Ovary (tissue), 9 donors: ENCODE data around the gene ANO2. TPM values are rescaled to one million over a fixed set of nuclear protein-coding genes. Genes with fewer than 3 reads are reported as not detected.

Experiments used
- DNase-seq, 5 donors: peaks; one replicate each; pipeline ENCODE4 v3.0.0-alpha.2; 2019 to 2020
- H3K27ac ChIP-seq, 2 donors: fragments of 200-600 bp; one replicate each; pipeline versions ENCODE4 v1.5.1 to v1.8.0; 2019 to 2022
- H3K27me3 ChIP-seq: fragments of 200-600 bp; one replicate; pipeline ENCODE4 v1.8.0; 2022
- H3K36me3 ChIP-seq: fragments of 200-600 bp; sonication (generic); one replicate; pipeline ENCODE4 v1.5.1; 2019
- H3K4me1 ChIP-seq: one replicate; pipeline ENCODE4 v1.8.1; 2013; ENCODE audit warnings: mild to moderate bottlenecking, moderate library complexity; ENCODE audit not compliant: insufficient read depth
- H3K4me3 ChIP-seq: fragments of 200-600 bp; sonication (generic); one replicate; pipeline ENCODE4 v1.5.1; 2017
- H3K9me3 ChIP-seq, 2 donors: fragments of 200-600 bp in 1 of 2; sonication (generic) in 1 of 2; one replicate each; pipeline versions ENCODE4 v1.5.1 to v1.8.1; 2013 to 2019; ENCODE audit warnings: mild to moderate bottlenecking in 1 of 2, moderate library complexity in 1 of 2
- EP300 ChIP-seq: sonication (generic); formaldehyde crosslinking; IDR thresholded peaks from one replicate; pipeline ENCODE4 v1.6.1; 2017; ENCODE audit warnings: antibody characterized with exemption
- POLR2A ChIP-seq: fragments of 450-650 bp; IDR thresholded peaks from one replicate; pipeline ENCODE4 v1.6.1; 2017; ENCODE audit warnings: antibody characterized with exemption, mild to moderate bottlenecking, moderate library complexity
- WGBS, 3 donors: extraction: QIAGEN DNeasy Blood & Tissue Kit in 1 of 3; methylation state at CpG; one replicate each; pipeline versions ENCODE4 v1.1.5 to v1.1.7; 2013 to 2017; 5-methylcytosine and 5-hydroxymethylcytosine counted together
- intact Hi-C, 4 donors: fragments of 100-400 bp; cut with DNase I; formaldehyde crosslinking; loops; one replicate each; pipeline versions ENCODE4 v1.11.0 to v1.15.1; 2022 to 2023
- polyA plus RNA-seq, 2 donors: library from polyadenylated mRNA; stranded (reverse); fragments of 200-250 nt in 1 of 2; fragments of 350-450 nt in 1 of 2; fragmentation: Illumina TruSeq in 1 of 2; extraction: RNeasy Lipid Tissue Mini Kit (QIAGEN cat#74804) in 1 of 2; gene quantifications; one replicate each; pipeline ENCODE4 v1.2.3, GENCODE V29; 2013 to 2014
- total RNA-seq, 7 donors: library from RNA; depleted of rRNA in 2 of 7; stranded (reverse); fragments of >200 nt in 2 of 7; fragmentation: NEBNext Ultra II Directional in 3 of 7; extraction: Animal tissue kit (Norgen Biotek cat#: 25700) in 3 of 7; gene quantifications; one replicate each; pipeline versions ENCODE4 v1.1.0 to v1.2.4, GENCODE V29; 2016 to 2023
- TF ChIP-seq, protein P1 (sequence below), 3 donors: fragments of 450-650 bp in 2 of 3; fragments of 200-600 bp in 1 of 3; IDR thresholded peaks; one replicate each; pipeline versions ENCODE4 v1.5.1 to v1.8.0; 2016 to 2022; ENCODE audit warnings: antibody characterized with exemption in 3 of 3, mild to moderate bottlenecking in 1 of 3
- donor health status: DM: no; HTN: no; CAD: no; lungs with moderate emphysema.
- donor health status: DM: no; HTN: no; CAD: no.
- donor health status: Bipolar disorder and iron deficiency.
- donor health status: DM: yes; HTN: yes; CAD: no.
- donor health status: DM: no; HTN: no; CAD: no.
- donor health status: DM: yes; HTN: yes; CAD: no.

The ANO2 gene
- total and polyA plus RNA-seq, 9 donors, result 3.0 to 6.7 (median 3.3) TPM

DNA sequence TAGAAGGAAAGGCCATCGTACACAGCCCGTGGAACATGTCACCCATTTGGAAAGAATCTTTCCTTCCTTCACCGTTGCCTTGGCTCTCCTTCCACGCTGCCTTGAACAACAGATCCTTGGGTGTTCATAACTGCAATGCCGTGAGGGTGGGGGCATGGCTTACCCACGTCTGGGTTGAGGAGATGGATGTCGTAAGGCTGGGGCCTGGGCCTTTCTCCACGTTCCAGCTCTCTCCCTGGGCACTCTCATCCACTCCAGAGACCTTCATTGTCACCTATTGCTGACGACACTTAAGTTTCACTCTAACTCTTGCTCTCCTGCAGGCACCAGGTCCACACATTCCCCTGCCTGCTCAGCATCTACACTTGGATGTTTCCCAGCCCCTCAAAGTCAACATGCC, 19.4 kb downstream of the ANO2 start:
- TF ChIP-seq EP300, result no peak
- no peaks in the 10 kb centered on the region for H3K36me3 ChIP-seq
- intact Hi-C loops, result no loop called here

DNA sequence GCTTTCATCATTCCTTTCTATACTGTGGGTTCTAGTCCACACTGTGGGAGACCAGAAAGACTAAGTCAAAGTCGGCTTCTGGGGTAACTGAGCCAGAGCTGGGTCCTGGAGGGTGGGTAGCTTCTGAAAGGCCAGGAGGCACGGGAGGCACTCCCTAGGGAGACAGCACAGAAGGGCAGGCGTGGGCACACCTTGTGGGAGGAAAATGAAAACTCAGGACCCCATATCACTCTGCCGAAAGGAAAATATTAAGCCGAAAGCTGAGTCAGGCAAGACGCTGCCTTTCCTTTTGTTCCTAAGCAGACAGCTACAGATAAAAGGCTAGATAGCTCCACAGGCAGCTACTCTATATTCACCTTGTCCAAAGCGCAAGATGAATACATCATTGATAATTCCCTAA, 20.7 kb downstream of the ANO2 start:
- Histone ChIP-seq H3K27me3 (no peaks in the 10 kb centered on the region), H3K9me3 (no peaks in the 10 kb centered on the region), H3K36me3 (no peaks in the 10 kb centered on the region), H3K4me3 (no peak overlapping the region), H3K4me1 (no peaks in the 10 kb centered on the region), H3K27ac (no peak overlapping the region)
- 36 to 69% (median 39%) methylated on average over 7 of the region's 7 CpGs for WGBS, 3 donors
- DNase-seq, result no peak
- intact Hi-C loops, result no loop called here
- TF ChIP-seq POLR2A (no peak), EP300 (no peak)
- TF ChIP-seq, protein P1, sequence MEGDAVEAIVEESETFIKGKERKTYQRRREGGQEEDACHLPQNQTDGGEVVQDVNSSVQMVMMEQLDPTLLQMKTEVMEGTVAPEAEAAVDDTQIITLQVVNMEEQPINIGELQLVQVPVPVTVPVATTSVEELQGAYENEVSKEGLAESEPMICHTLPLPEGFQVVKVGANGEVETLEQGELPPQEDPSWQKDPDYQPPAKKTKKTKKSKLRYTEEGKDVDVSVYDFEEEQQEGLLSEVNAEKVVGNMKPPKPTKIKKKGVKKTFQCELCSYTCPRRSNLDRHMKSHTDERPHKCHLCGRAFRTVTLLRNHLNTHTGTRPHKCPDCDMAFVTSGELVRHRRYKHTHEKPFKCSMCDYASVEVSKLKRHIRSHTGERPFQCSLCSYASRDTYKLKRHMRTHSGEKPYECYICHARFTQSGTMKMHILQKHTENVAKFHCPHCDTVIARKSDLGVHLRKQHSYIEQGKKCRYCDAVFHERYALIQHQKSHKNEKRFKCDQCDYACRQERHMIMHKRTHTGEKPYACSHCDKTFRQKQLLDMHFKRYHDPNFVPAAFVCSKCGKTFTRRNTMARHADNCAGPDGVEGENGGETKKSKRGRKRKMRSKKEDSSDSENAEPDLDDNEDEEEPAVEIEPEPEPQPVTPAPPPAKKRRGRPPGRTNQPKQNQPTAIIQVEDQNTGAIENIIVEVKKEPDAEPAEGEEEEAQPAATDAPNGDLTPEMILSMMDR (IDR thresholded peaks at IDR 0.05), result no peak

More for the DNA sequence above, 19.4 kb downstream of the ANO2 start:
- Histone ChIP-seq H3K27me3 (no peaks in the 10 kb centered on the region), H3K27ac (no peak overlapping the region), H3K9me3 (no peaks in the 10 kb centered on the region), H3K4me3 (no peak overlapping the region), H3K4me1 (no peaks in the 10 kb centered on the region)
- WGBS, 3 donors, result 82 to 89% (median 87%) methylated on average over 9 of the region's 9 CpGs
- no peak for DNase-seq

DNA sequence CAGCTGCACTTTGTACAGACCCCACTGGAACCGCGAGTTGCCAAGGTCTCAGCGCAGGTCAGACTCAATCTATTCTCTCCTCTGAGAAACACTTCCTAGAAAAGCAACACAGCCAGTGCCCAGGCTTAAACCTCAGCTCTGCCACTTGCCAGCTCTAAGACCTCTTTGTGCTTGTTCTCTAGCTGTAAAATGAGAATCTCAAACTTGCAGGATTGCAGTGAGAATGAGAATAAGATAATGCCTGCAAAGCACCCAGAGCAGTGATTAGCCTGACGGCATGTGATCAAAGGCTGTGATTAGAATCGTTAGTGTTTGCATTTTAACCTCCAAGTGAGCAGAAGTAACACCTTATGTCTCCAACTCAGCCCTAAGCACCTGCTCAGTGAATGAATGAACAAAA, 21.3 kb downstream of the ANO2 start:
- intact Hi-C loops, result no loop called here
- Histone ChIP-seq H3K9me3 (no peaks in the 10 kb centered on the region), H3K36me3 (no peaks in the 10 kb centered on the region), H3K27ac (no peak overlapping the region), H3K4me3 (no peak overlapping the region), H3K4me1 (no peaks in the 10 kb centered on the region), H3K27me3 (no peaks in the 10 kb centered on the region)
- no peak for TF ChIP-seq EP300
- 22 to 40% (median 39%) methylated on average over 5 of the region's 5 CpGs for WGBS, 3 donors
- no peak for DNase-seq

DNA sequence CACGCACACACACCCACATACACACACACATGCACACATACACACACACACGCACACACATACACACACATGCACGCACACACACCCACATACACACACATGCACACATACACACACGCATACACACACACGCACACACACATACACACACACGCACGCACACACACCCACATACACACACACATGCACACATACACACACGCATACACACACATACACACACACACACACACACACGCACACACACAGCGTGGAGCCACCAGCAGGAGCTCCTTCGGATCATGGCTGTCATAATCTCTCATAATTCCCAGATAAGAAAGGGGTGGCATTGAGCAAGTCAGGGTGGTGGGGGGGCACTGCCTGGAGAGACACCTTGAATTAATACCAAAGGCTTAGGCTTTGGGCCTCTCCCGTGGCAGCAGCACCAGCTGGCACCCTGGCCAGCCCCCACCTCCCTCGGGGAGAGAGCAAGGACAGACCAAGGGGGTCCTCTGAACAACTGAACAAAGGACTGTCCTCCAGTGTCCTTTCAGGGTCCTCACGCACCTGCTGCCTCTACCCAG, 21.9 kb downstream of the ANO2 start:
- TF ChIP-seq POLR2A (no peak), EP300 (no peak)
- TF ChIP-seq, protein P1 (IDR thresholded peaks at IDR 0.05), result no peak
- Histone ChIP-seq H3K4me3 (no peak overlapping the region), H3K9me3 (no peaks in the 10 kb centered on the region), H3K36me3 (no peaks in the 10 kb centered on the region), H3K27ac (no peak overlapping the region), H3K27me3 (no peaks in the 10 kb centered on the region), H3K4me1 (no peaks in the 10 kb centered on the region)
- no peak for DNase-seq
- WGBS, 3 donors, result 50 to 66% (median 65%) methylated on average over 14 of the region's 14 CpGs
- intact Hi-C loops, result no loop called here

DNA sequence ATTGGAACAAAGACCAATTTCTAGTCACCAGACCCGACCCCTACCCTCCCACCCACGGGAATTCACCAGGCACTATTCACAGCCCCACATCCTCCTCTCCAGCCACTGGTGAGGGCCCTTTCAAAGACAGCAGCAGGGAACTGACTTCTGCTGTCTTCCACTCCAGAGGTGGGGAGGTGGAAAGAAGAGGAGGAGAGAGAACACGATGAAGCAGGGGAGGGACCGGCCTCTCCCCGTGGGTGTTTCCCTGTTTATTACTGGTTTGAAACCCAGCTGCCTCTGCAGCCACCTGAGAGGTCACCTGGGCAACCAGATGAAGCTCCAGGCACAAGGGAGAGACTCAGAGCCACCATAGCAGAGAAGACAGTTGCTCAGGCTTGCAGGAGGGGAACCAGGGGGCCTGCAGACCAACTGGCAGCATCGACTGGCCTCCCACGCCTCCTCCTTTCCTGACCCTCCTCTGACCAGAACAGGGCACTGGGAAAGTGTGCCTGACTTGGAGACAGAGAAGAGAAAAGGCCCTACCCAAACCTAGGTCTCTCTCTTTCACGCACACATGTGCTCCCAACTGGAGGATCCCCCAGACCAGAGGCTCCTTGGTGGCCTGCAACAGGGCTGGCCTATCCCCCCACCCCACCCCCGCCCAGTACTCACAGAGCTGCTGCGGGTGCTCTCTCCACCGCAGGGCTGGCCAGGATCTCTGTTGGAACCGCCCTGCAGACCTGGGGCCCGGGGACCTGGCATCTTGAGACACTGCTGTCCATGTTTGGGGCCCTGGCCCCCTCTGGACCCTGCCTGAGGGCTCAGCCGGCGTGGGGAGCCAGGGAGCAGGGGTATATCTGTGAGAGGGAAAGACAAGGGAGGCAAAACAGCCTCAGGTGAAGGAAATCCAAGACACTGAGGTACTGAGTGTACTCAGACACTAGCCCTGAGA, 22.8 kb downstream of the ANO2 start:
- DNase-seq, result no peak

More for the DNA sequence above, 22.8 kb downstream of the ANO2 start:
- Histone ChIP-seq H3K27ac (no peak overlapping the region), H3K4me1 (no peaks in the 10 kb centered on the region), H3K9me3 (no peaks in the 10 kb centered on the region), H3K27me3 (no peaks in the 10 kb centered on the region), H3K4me3 (no peak overlapping the region), H3K36me3 (no peaks in the 10 kb centered on the region)
- no peak for TF ChIP-seq POLR2A
- TF ChIP-seq, protein P1 (IDR thresholded peaks at IDR 0.05), result no peak
- TF ChIP-seq EP300, result no peak
- intact Hi-C loops, result no loop called here
- 47 to 59% (median 52%) methylated on average over 15 of the region's 15 CpGs for WGBS, 3 donors
